SU-DHL-6 (cell line): ENCODE measurements around the gene ARFGEF3.

Source experiments
- EZH2phosphoT487 ChIP-seq: fragments of 200-600 bp; sonication (generic), shearing (Covaris generic); conservative IDR thresholded peaks from 2 replicates; pipeline ENCODE4 v1.6.1; 2018; ENCODE audit warnings: mild to moderate bottlenecking, antibody characterized with exemption, low read length, moderate library complexity, mixed read lengths
- TF ChIP-seq, protein P1 (sequence below): fragments of 200-600 bp; sonication (generic); IDR thresholded peaks from one replicate; pipeline ENCODE4 v1.5.1; 2017; ENCODE audit warnings: antibody characterized with exemption, mild to moderate bottlenecking, low read length, moderate library complexity; ENCODE audit not compliant: insufficient read depth, poor library complexity, severe bottlenecking

DNA sequence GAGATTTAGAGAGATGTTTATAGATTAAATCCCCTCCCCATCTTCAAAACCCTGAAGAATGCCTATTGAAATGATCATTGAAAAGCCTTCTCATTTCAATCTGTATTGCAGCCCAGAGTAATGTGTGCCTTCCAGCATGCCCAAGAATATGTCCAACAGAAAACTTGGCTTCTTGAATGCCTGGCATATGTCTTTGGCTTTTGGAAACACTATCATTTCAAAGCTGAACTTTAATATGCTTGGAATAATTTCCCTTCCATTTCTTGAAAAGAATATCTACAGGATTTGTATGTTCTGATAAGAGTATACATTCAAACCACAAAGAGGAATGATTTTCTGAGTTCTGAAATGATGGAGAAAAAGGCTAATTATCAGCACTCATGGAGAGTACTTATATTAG is 68.5 kb downstream of the ARFGEF3 start:
- TF ChIP-seq, protein P1, sequence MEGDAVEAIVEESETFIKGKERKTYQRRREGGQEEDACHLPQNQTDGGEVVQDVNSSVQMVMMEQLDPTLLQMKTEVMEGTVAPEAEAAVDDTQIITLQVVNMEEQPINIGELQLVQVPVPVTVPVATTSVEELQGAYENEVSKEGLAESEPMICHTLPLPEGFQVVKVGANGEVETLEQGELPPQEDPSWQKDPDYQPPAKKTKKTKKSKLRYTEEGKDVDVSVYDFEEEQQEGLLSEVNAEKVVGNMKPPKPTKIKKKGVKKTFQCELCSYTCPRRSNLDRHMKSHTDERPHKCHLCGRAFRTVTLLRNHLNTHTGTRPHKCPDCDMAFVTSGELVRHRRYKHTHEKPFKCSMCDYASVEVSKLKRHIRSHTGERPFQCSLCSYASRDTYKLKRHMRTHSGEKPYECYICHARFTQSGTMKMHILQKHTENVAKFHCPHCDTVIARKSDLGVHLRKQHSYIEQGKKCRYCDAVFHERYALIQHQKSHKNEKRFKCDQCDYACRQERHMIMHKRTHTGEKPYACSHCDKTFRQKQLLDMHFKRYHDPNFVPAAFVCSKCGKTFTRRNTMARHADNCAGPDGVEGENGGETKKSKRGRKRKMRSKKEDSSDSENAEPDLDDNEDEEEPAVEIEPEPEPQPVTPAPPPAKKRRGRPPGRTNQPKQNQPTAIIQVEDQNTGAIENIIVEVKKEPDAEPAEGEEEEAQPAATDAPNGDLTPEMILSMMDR: no peak
- TF ChIP-seq EZH2phosphoT487: no peak
